ENCODE measurements around the gene PROCR. TPM values are rescaled to one million over a fixed set of nuclear protein-coding genes. Genes with fewer than 3 reads are reported as not detected.

Gene PROCR
- total and polyA plus RNA-seq, 9 of the 15 experiments (the other 6 are each of a cell fraction or from before 2014, with no cell fraction given), result 1.6 to 7.1 (median 4.0) TPM

- TF ChIP-seq ARID3A (IDR thresholded peaks at IDR 0.05; ENCODE audit: borderline replicate concordance, low read depth, low read length) (peak; percentile 88; the same call in 1 of the 2 replicates), REST (IDR thresholded peaks at IDR 0.05; ENCODE audit: borderline replicate concordance) (peak; percentile 94), REST (CRISPR knock-in tag; IDR thresholded peaks at IDR 0.05; ENCODE audit: low read depth) (no peak), DACH1 (IDR thresholded peaks at IDR 0.05; ENCODE audit: partially characterized antibody) (peak; percentile 97), TEAD1 (CRISPR knock-in tag; IDR thresholded peaks at IDR 0.05) (0 out of 4 replicates have a peak, but pooled peaks of 1 of the 2 experiments have one; percentile 47), MBD2 (IDR thresholded peaks at IDR 0.05; ENCODE audit: borderline replicate concordance, low read depth) (no peak), ZBTB33 (CRISPR knock-in tag; IDR thresholded peaks at IDR 0.05) (peak; percentile 53; the same call in 1 of the 2 replicates), HDAC2 (IDR thresholded peaks at IDR 0.05) (0 out of 2 replicates have a peak, but pooled peaks have one; percentile 11), TEAD4 (IDR thresholded peaks at IDR 0.05; ENCODE audit: low read length) (peak; percentile 22; the same call in 1 of the 2 replicates), TEAD4 (CRISPR knock-in tag; IDR thresholded peaks at IDR 0.05; ENCODE audit: borderline replicate concordance) (no peak), CTCF (IDR thresholded peaks at IDR 0.05 in 2 of 3, conservative IDR thresholded peaks at IDR 0.05 in 1 of 3; ENCODE audit: insufficient read depth in 2 of 3, low read depth in 1 of 3, low read length in 3 of 3) (peak; percentile 89 to 94 (median 91))
Measured at GRCh38 chr20:35145141-35145564, 26.7 kb upstream of the PROCR start (continued).
